Mesenchymal stem cell (in vitro differentiated cells and primary cell): ENCODE data around the gene COL16A1.

Experiments
- DNase-seq: peaks from one replicate; pipeline ENCODE4 v3.0.0-alpha.2; 2013
- H2AFZ ChIP-seq: one replicate; pipeline ENCODE4 v1.6.1; 2013; ENCODE audit warnings: low read depth, mild to moderate bottlenecking, control low read depth, inconsistent platforms, low read length, moderate library complexity
- H2AK5ac ChIP-seq: 2 replicates; pipeline ENCODE4 v1.6.1; 2013; ENCODE audit warnings: low read length, moderate library complexity, mild to moderate bottlenecking, inconsistent platforms; ENCODE audit not compliant: severe bottlenecking
- H2BK120ac ChIP-seq: one replicate; pipeline ENCODE4 v1.6.1; 2013; ENCODE audit warnings: low read depth, mild to moderate bottlenecking, inconsistent platforms, low read length, moderate library complexity
- H2BK12ac ChIP-seq, 2 experiments: one replicate each; pipeline ENCODE4 v1.6.1; 2013; ENCODE audit warnings: inconsistent platforms in 2 of 2, low read length in 2 of 2, mild to moderate bottlenecking in 2 of 2, moderate library complexity in 2 of 2, control low read depth in 1 of 2
- H2BK15ac ChIP-seq: one replicate; pipeline ENCODE4 v1.6.1; 2013; ENCODE audit warnings: mild to moderate bottlenecking, low read depth, inconsistent platforms; ENCODE audit not compliant: poor library complexity, severe bottlenecking
- H2BK5ac ChIP-seq: 2 replicates; pipeline ENCODE4 v1.6.1; 2013; ENCODE audit warnings: low read depth, mild to moderate bottlenecking, low read length, control low read depth, inconsistent platforms; ENCODE audit not compliant: poor library complexity, severe bottlenecking
- H3K14ac ChIP-seq, 2 experiments: one replicate each; pipeline ENCODE4 v1.6.1; 2013; ENCODE audit warnings: inconsistent platforms in 2 of 2, low read length in 2 of 2, control low read depth in 1 of 2, mild to moderate bottlenecking in 1 of 2, moderate library complexity in 1 of 2
- H3K18ac ChIP-seq, 2 experiments: one replicate each; pipeline ENCODE4 v1.6.1; 2013; ENCODE audit warnings: inconsistent platforms in 2 of 2, low read length in 2 of 2, control low read depth in 1 of 2, low read depth in 1 of 2, mild to moderate bottlenecking in 1 of 2
- H3K23ac ChIP-seq, 2 experiments: one replicate each; pipeline ENCODE4 v1.6.1; 2013; ENCODE audit warnings: inconsistent platforms in 2 of 2, low read length in 2 of 2, mild to moderate bottlenecking in 2 of 2, moderate library complexity in 2 of 2, control low read depth in 1 of 2
- H3K27ac ChIP-seq: 2 replicates; pipeline ENCODE4 v1.5.1; 2013; ENCODE audit warnings: mild to moderate bottlenecking, moderate library complexity, low read length, control low read depth, inconsistent platforms; ENCODE audit not compliant: poor library complexity, severe bottlenecking
- H3K27me3 ChIP-seq, 2 experiments: 2 replicates each; pipeline versions ENCODE4 v1.6.1 to v1.7.0; 2013; ENCODE audit warnings: low read length in 2 of 2, mild to moderate bottlenecking in 2 of 2, moderate library complexity in 2 of 2, control low read depth in 1 of 2, inconsistent platforms in 1 of 2; ENCODE audit not compliant: control insufficient read depth in 1 of 2, insufficient read depth in 1 of 2
- H3K36me3 ChIP-seq, 2 experiments: 2 replicates each; pipeline versions ENCODE4 v1.6.1 to v1.7.0; 2013; ENCODE audit warnings: low read length in 2 of 2, control low read depth in 1 of 2, inconsistent platforms in 1 of 2, low read depth in 1 of 2, mild to moderate bottlenecking in 1 of 2; ENCODE audit not compliant: insufficient read depth in 2 of 2, control insufficient read depth in 1 of 2
- H3K4ac ChIP-seq, 2 experiments: one replicate each; pipeline ENCODE4 v1.6.1; 2013; ENCODE audit warnings: inconsistent platforms in 2 of 2, low read length in 2 of 2, mild to moderate bottlenecking in 2 of 2, moderate library complexity in 2 of 2, control low read depth in 1 of 2, low read depth in 1 of 2
- H3K4me1 ChIP-seq: 2 replicates; pipeline ENCODE4 v1.6.1; 2013; ENCODE audit warnings: low read depth, low read length, control low read depth; ENCODE audit not compliant: control insufficient read depth, insufficient read depth
- H3K4me2 ChIP-seq: 2 replicates; pipeline ENCODE4 v1.6.1; 2013; ENCODE audit warnings: low read length, mild to moderate bottlenecking, inconsistent platforms; ENCODE audit not compliant: poor library complexity, severe bottlenecking
- H3K4me3 ChIP-seq, 2 experiments: 2 replicates each; pipeline versions ENCODE4 v1.5.1 to v1.7.0; 2013; ENCODE audit warnings: low read length in 2 of 2, mild to moderate bottlenecking in 2 of 2, control low read depth in 1 of 2, low read depth in 1 of 2; ENCODE audit not compliant: insufficient read depth in 1 of 2
- H3K79me1 ChIP-seq: replicated peaks from 2 replicates; pipeline ENCODE4 v1.6.1; 2013; ENCODE audit warnings: mild to moderate bottlenecking, control low read depth, low read length, inconsistent platforms; ENCODE audit not compliant: poor library complexity, severe bottlenecking
- H3K9ac ChIP-seq: 2 replicates; pipeline ENCODE4 v1.7.0; 2013; ENCODE audit warnings: mild to moderate bottlenecking, low read length, moderate library complexity
- H3K9me3 ChIP-seq: 2 replicates; pipeline ENCODE4 v1.7.0; 2013; ENCODE audit warnings: mild to moderate bottlenecking, low read length; ENCODE audit not compliant: control insufficient read depth
- H4K8ac ChIP-seq: one replicate; pipeline ENCODE4 v1.6.1; 2013; ENCODE audit warnings: inconsistent platforms, mild to moderate bottlenecking, low read length, moderate library complexity
- H4K91ac ChIP-seq: one replicate; pipeline ENCODE4 v1.6.1; 2013; ENCODE audit warnings: mild to moderate bottlenecking, low read length, inconsistent platforms
- WGBS: methylation state at CpG from one replicate; pipeline ENCODE4 v1.1.7; 2013; ENCODE audit warnings: mixed read lengths; 5-methylcytosine and 5-hydroxymethylcytosine counted together

COL16A1 gene

GRCh38 chr1:31617916-31618746 is 85.7 kb downstream of the COL16A1 start:
- Histone ChIP-seq H3K27ac (no peak overlapping the region), H3K4me1 (peaks cover 20% of the 10 kb centered on the region), H3K79me1 (no peaks in the 10 kb centered on the region), H3K9ac (peak overlapping the region; percentile 49), H3K14ac (peak overlapping the region in 1 of 2 experiments; percentile 56), H2BK15ac (peak overlapping the region; percentile 18), H4K91ac (no peak overlapping the region), H3K18ac (no peak overlapping the region), H3K9me3 (no peaks in the 10 kb centered on the region), H2BK12ac (peak overlapping the region in 1 of 2 experiments; percentile 55), H2BK120ac (no peak overlapping the region), H3K23ac (no peak overlapping the region), H3K27me3 (peaks cover 31 to 34% of the 10 kb centered on the region in 2 experiments), H3K4ac (no peak overlapping the region), H2AFZ (no peak overlapping the region), H4K8ac (no peak overlapping the region), H3K4me3 (peak overlapping the region; percentile 56 to 72), H3K36me3 (peaks cover 0 to 5% of the 10 kb centered on the region in 2 experiments), H3K4me2 (peak overlapping the region; percentile 92), H2AK5ac (no peak overlapping the region), H2BK5ac (no peak overlapping the region)
- 14% methylated on average over 47 of the region's 56 CpGs for WGBS
- peak; percentile 50 for DNase-seq

GRCh38 chr1:31617218-31617915 is 86.5 kb downstream of the COL16A1 start, which contains the start of gene HCRTR1:
TSS of gene HCRTR1 (plus strand) at chr1:31617689. CDS start at chr1:31619193, 1,504 bp downstream.
- no peak within 1 kb of the TSS for H4K91ac ChIP-seq
- peak within 1 kb of the TSS in 1 of 2 experiments; percentile 56 for H3K14ac ChIP-seq
- H2AK5ac ChIP-seq, result no peak within 1 kb of the TSS
- no peak within 1 kb of the TSS for H2BK120ac ChIP-seq
- peak within 1 kb of the TSS; percentile 92 for H3K4me2 ChIP-seq
- peaks cover 31 to 34% of the 10 kb centered on the region in 2 experiments for H3K27me3 ChIP-seq
- no peaks in the 10 kb centered on the region for H3K9me3 ChIP-seq
- WGBS, result 11% methylated on average over 45 of the region's 48 CpGs
- no peak within 1 kb of the TSS for H3K4ac ChIP-seq
- peak within 1 kb of the TSS in 1 of 2 experiments; percentile 55 for H2BK12ac ChIP-seq
- no peak for DNase-seq
- no peak within 1 kb of the TSS for H2BK5ac ChIP-seq
- H2AFZ ChIP-seq, result no peak within 1 kb of the TSS
- H3K4me1 ChIP-seq, result peaks cover 20% of the 10 kb centered on the region
- H3K27ac ChIP-seq, result no peak within 1 kb of the TSS
- H3K18ac ChIP-seq, result no peak within 1 kb of the TSS
- H3K36me3 ChIP-seq, result peaks cover 0 to 5% of the 10 kb centered on the region in 2 experiments
- no peaks in the 10 kb centered on the region for H3K79me1 ChIP-seq
- no peak within 1 kb of the TSS for H4K8ac ChIP-seq
- no peak within 1 kb of the TSS for H3K23ac ChIP-seq
- H2BK15ac ChIP-seq, result peak within 1 kb of the TSS; percentile 18
- peak within 1 kb of the TSS; percentile 56 to 72 for H3K4me3 ChIP-seq
- H3K9ac ChIP-seq, result peak within 1 kb of the TSS; percentile 49

GRCh38 chr1:31615939-31616338 is 87.9 kb downstream of the COL16A1 start:
- Histone ChIP-seq H4K91ac (no peak overlapping the region), H2BK5ac (no peak overlapping the region), H3K4ac (no peak overlapping the region), H3K4me1 (peaks cover 20% of the 10 kb centered on the region), H3K14ac (no peak overlapping the region), H2BK15ac (no peak overlapping the region), H3K4me3 (no peak overlapping the region), H4K8ac (no peak overlapping the region), H2AK5ac (no peak overlapping the region), H2AFZ (no peak overlapping the region), H3K9ac (no peak overlapping the region), H3K79me1 (no peaks in the 10 kb centered on the region), H3K27ac (no peak overlapping the region), H2BK120ac (no peak overlapping the region), H3K27me3 (peaks cover 31 to 34% of the 10 kb centered on the region in 2 experiments), H3K9me3 (no peaks in the 10 kb centered on the region), H3K4me2 (no peak overlapping the region), H3K36me3 (peaks cover 0 to 4% of the 10 kb centered on the region in 2 experiments), H3K18ac (no peak overlapping the region), H3K23ac (no peak overlapping the region), H2BK12ac (no peak overlapping the region)
- WGBS, result 59% methylated on average over 2 of the region's 2 CpGs
- no peak for DNase-seq

- Histone ChIP-seq H3K4me2 (no peak overlapping the region), H3K14ac (no peak overlapping the region), H3K4ac (no peak overlapping the region), H3K27ac (no peak overlapping the region), H4K8ac (no peak overlapping the region), H3K23ac (no peak overlapping the region), H3K4me3 (no peak overlapping the region), H3K18ac (no peak overlapping the region), H4K91ac (no peak overlapping the region), H2AFZ (no peak overlapping the region), H3K79me1 (no peaks in the 10 kb centered on the region), H3K27me3 (peaks cover 31 to 38% of the 10 kb centered on the region in 2 experiments), H2BK5ac (no peak overlapping the region), H3K9me3 (no peaks in the 10 kb centered on the region), H3K36me3 (no peaks in the 10 kb centered on the region), H2BK15ac (no peak overlapping the region), H2BK12ac (no peak overlapping the region), H2BK120ac (no peak overlapping the region), H2AK5ac (no peak overlapping the region), H3K4me1 (peaks cover 20% of the 10 kb centered on the region), H3K9ac (no peak overlapping the region)
- no peak for DNase-seq
- 97% methylated on average over 3 of the region's 6 CpGs for WGBS
Observed at GRCh38 chr1:31615414-31615813, 88.4 kb downstream of the COL16A1 start.
